Osteocyte (in vitro differentiated cells): ENCODE results near the gene OR6C6. TPM values are rescaled to one million over a fixed set of nuclear protein-coding genes. Genes with fewer than 3 reads are reported as not detected.

Source experiments
- DNase-seq: peaks from one replicate; pipeline ENCODE4 v3.0.0; 2021; ENCODE audit warnings: mixed read lengths; ENCODE audit not compliant: unreplicated experiment; ENCODE audit errors: extremely low spot score
- H3K27ac Mint-ChIP-seq: one replicate; pipeline ENCODE4 v1.8.0; 2021; ENCODE audit warnings: mild to moderate bottlenecking, mixed read lengths; ENCODE audit not compliant: unreplicated experiment
- H3K27me3 Mint-ChIP-seq: one replicate; pipeline ENCODE4 v1.8.0; 2021; ENCODE audit warnings: mixed read lengths; ENCODE audit not compliant: unreplicated experiment
- H3K36me3 Mint-ChIP-seq: one replicate; pipeline ENCODE4 v1.8.0; 2021; ENCODE audit warnings: mixed read lengths; ENCODE audit not compliant: unreplicated experiment
- H3K4me1 Mint-ChIP-seq: one replicate; pipeline ENCODE4 v1.8.0; 2021; ENCODE audit warnings: mixed read lengths; ENCODE audit not compliant: unreplicated experiment
- H3K4me3 Mint-ChIP-seq: one replicate; pipeline ENCODE4 v1.8.0; 2021; ENCODE audit warnings: mild to moderate bottlenecking, moderate library complexity, mixed read lengths; ENCODE audit not compliant: unreplicated experiment
- H3K9me3 Mint-ChIP-seq: one replicate; pipeline ENCODE4 v1.8.0; 2021; ENCODE audit warnings: mixed read lengths; ENCODE audit not compliant: unreplicated experiment
- CTCF ChIP-seq: fragments of 200-600 bp; sonication (generic); IDR thresholded peaks from 2 replicates; pipeline ENCODE4 v1.5.0; 2021; ENCODE audit warnings: antibody characterized with exemption, mild to moderate bottlenecking, moderate library complexity
- total RNA-seq: library from RNA; stranded (reverse); gene quantifications from 2 replicates; pipeline ENCODE4 v1.2.1, GENCODE V29; 2021

The OR6C6 gene
- total RNA-seq, 1 donor from 2014 or later, result not detected

GRCh38 chr12:55314043-55314442 lies 17.7 kb upstream of the OR6C6 start, which contains the start of gene OR6C1:
TSS of gene OR6C1 (plus strand) at chr12:55314343. CDS start at chr12:55320600, 6,257 bp downstream.
- no peaks in the 10 kb centered on the region for H3K36me3 Mint-ChIP-seq
- H3K9me3 Mint-ChIP-seq, result no peaks in the 10 kb centered on the region
- no peak for TF ChIP-seq CTCF
- DNase-seq, result no peak
- H3K27ac Mint-ChIP-seq, result no peak within 1 kb of the TSS
- no peak within 1 kb of the TSS for H3K4me3 Mint-ChIP-seq
- peaks cover 5% of the 10 kb centered on the region for H3K27me3 Mint-ChIP-seq
- no peaks in the 10 kb centered on the region for H3K4me1 Mint-ChIP-seq

GRCh38 chr12:55289999-55290398 lies 6.4 kb downstream of the OR6C6 start:
- no peak for DNase-seq
- Mint-ChIP-seq H3K27me3 (peaks cover 3% of the 10 kb centered on the region), H3K27ac (no peak overlapping the region), H3K36me3 (no peaks in the 10 kb centered on the region), H3K4me1 (no peaks in the 10 kb centered on the region), H3K9me3 (no peaks in the 10 kb centered on the region), H3K4me3 (no peak overlapping the region)
- no peak for TF ChIP-seq CTCF

- no peak for TF ChIP-seq CTCF
- no peaks in the 10 kb centered on the region for H3K36me3 Mint-ChIP-seq
- H3K27ac Mint-ChIP-seq, result no peak overlapping the region
- H3K4me1 Mint-ChIP-seq, result no peaks in the 10 kb centered on the region
- H3K27me3 Mint-ChIP-seq, result peaks cover 12% of the 10 kb centered on the region
- H3K9me3 Mint-ChIP-seq, result no peaks in the 10 kb centered on the region
- no peak overlapping the region for H3K4me3 Mint-ChIP-seq
- DNase-seq, result no peak
These were observed 15.4 kb downstream of the OR6C6 start for GRCh38 chr12:55280991-55281390.

GRCh38 chr12:55258303-55258702 lies 38.1 kb downstream of the OR6C6 start:
- no peaks in the 10 kb centered on the region for H3K36me3 Mint-ChIP-seq

GRCh38 chr12:55256831-55257230 lies 39.5 kb downstream of the OR6C6 start:
- no peaks in the 10 kb centered on the region for H3K36me3 Mint-ChIP-seq
- DNase-seq, result no peak
- TF ChIP-seq CTCF, result no peak
- H3K9me3 Mint-ChIP-seq, result no peaks in the 10 kb centered on the region
- H3K4me3 Mint-ChIP-seq, result no peak overlapping the region
- no peak overlapping the region for H3K27ac Mint-ChIP-seq
- H3K4me1 Mint-ChIP-seq, result no peaks in the 10 kb centered on the region
- H3K27me3 Mint-ChIP-seq, result peaks cover 2% of the 10 kb centered on the region

More at GRCh38 chr12:55258303-55258702, 38.1 kb downstream of the OR6C6 start:
- no peak for DNase-seq
- Mint-ChIP-seq H3K27me3 (peaks cover 2% of the 10 kb centered on the region), H3K4me1 (no peaks in the 10 kb centered on the region), H3K27ac (no peak overlapping the region), H3K9me3 (no peaks in the 10 kb centered on the region), H3K4me3 (no peak overlapping the region)
- no peak for TF ChIP-seq CTCF
